Transverse colon (tissue), 3 donors: ENCODE results near the gene EED.

ENCODE experiments used
- POLR2A ChIP-seq: fragments of 450-650 bp; IDR thresholded peaks from one replicate; pipeline ENCODE4 v1.6.1; 2016; ENCODE audit warnings: antibody characterized with exemption, mild to moderate bottlenecking, moderate library complexity
- TF ChIP-seq, protein P1 (sequence below), 5 experiments: fragments of 200-600 bp in 3 of 5; fragments of 450-650 bp in 2 of 5; sonication (generic) in 3 of 5; IDR thresholded peaks; 1 replicate in 2 of 5; 2 replicates in 3 of 5; pipeline ENCODE4 v1.5.1; 2016 to 2017; ENCODE audit warnings: antibody characterized with exemption in 5 of 5, inconsistent platforms in 3 of 5, mild to moderate bottlenecking in 2 of 5, moderate library complexity in 1 of 5

DNA sequence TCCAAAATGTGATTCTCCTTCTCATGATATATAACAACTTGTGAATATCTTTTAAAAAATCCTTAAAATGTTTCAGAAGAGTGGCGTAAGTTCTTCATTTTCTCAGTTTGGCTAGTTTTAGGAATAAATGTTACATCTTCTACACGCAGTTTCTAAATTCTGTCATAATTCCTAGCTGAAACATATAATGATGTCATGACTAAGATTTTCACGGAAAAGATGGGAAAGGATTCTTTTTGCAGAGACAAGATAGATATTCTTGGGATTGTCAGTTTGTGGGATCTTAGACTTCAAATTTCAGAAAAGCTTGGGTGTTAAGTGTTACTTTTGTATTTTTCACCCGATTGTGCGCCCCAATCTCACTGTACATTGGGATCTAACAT lies 1.7 kb downstream of the EED start:
- TF ChIP-seq, protein P1, sequence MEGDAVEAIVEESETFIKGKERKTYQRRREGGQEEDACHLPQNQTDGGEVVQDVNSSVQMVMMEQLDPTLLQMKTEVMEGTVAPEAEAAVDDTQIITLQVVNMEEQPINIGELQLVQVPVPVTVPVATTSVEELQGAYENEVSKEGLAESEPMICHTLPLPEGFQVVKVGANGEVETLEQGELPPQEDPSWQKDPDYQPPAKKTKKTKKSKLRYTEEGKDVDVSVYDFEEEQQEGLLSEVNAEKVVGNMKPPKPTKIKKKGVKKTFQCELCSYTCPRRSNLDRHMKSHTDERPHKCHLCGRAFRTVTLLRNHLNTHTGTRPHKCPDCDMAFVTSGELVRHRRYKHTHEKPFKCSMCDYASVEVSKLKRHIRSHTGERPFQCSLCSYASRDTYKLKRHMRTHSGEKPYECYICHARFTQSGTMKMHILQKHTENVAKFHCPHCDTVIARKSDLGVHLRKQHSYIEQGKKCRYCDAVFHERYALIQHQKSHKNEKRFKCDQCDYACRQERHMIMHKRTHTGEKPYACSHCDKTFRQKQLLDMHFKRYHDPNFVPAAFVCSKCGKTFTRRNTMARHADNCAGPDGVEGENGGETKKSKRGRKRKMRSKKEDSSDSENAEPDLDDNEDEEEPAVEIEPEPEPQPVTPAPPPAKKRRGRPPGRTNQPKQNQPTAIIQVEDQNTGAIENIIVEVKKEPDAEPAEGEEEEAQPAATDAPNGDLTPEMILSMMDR (IDR thresholded peaks at IDR 0.05) = no peak
- no peak for TF ChIP-seq POLR2A
